K562 (cell line): ENCODE results near the gene CCDC183. TPM values are rescaled to one million over a fixed set of nuclear protein-coding genes. Genes with fewer than 3 reads are reported as not detected.

Source experiments
- ADNP ChIP-seq: fragments of 200-800 bp; sonication (Bioruptor generic); IDR thresholded peaks from 2 replicates; pipeline ENCODE4 v1.6.1; 2016; ENCODE audit warnings: missing genetic modification characterization, missing compliant biosample characterization
- ARID3A ChIP-seq: IDR thresholded peaks from 2 replicates; pipeline ENCODE4 v1.6.1; 2012; ENCODE audit warnings: low read depth, low read length, improper control_type of control experiment, borderline replicate concordance
- CTCF ChIP-seq, 3 experiments: IDR thresholded peaks in 2 of 3; conservative IDR thresholded peaks in 1 of 3; 2 replicates each; pipeline ENCODE4 v1.5.1; 2011 to 2012; ENCODE audit warnings: low read length in 3 of 3, mild to moderate bottlenecking in 3 of 3, control low read depth in 2 of 3, improper control_type of control experiment in 1 of 3, inconsistent platforms in 1 of 3, low read depth in 1 of 3, mixed read lengths in 1 of 3, moderate library complexity in 1 of 3; ENCODE audit not compliant: insufficient read depth in 2 of 3
- E2F5 ChIP-seq: sonication (generic); formaldehyde crosslinking; IDR thresholded peaks from 2 replicates; pipeline ENCODE4 v1.8.0; 2022; ENCODE audit warnings: mild to moderate bottlenecking, missing genetic modification reagents
- ETV6 ChIP-seq, 3 experiments: fragments of 150-350 bp in 1 of 3; sonication (generic) in 1 of 3; formaldehyde crosslinking in 1 of 3; IDR thresholded peaks; 2 replicates each; pipeline versions ENCODE4 v1.6.1 to v1.8.0; 2014 to 2022; ENCODE audit warnings: borderline replicate concordance in 2 of 3, low read depth in 2 of 3, antibody characterized with exemption in 1 of 3, low read length in 1 of 3, mild to moderate bottlenecking in 1 of 3, missing genetic modification reagents in 1 of 3
- HDAC2 ChIP-seq: fragments of 450-650 bp; IDR thresholded peaks from 2 replicates; pipeline ENCODE4 v1.6.1; 2016; ENCODE audit warnings: mild to moderate bottlenecking
- KAT7 ChIP-seq: sonication (generic); formaldehyde crosslinking; IDR thresholded peaks from 2 replicates; pipeline ENCODE4 v1.8.0; 2022; ENCODE audit warnings: missing genetic modification reagents, mild to moderate bottlenecking, borderline replicate concordance
- KDM4B ChIP-seq, 2 experiments: fragments of 450-650 bp in 1 of 2; sonication (generic) in 1 of 2; IDR thresholded peaks; 2 replicates each; pipeline ENCODE4 v1.6.1; 2016 to 2017; ENCODE audit warnings: borderline replicate concordance in 2 of 2, antibody characterized with exemption in 1 of 2, low read depth in 1 of 2, mild to moderate bottlenecking in 1 of 2
- KLF1 ChIP-seq: fragments of 450-650 bp; IDR thresholded peaks from 2 replicates; pipeline ENCODE4 v1.6.1; 2016; ENCODE audit warnings: missing genetic modification characterization, missing compliant biosample characterization
- MAZ ChIP-seq, 2 experiments: fragments of 450-650 bp in 1 of 2; sonication (generic) in 1 of 2; formaldehyde crosslinking; IDR thresholded peaks in 1 of 2; conservative IDR thresholded peaks in 1 of 2; 2 replicates each; pipeline versions ENCODE4 v1.4.0 to v1.5.0; 2020; ENCODE audit warnings: mild to moderate bottlenecking in 1 of 2, missing genetic modification reagents in 1 of 2
- MYC ChIP-seq, 2 experiments: fragments of 250-450 bp in 1 of 2; sonication (Bioruptor Pico) in 1 of 2; IDR thresholded peaks; 2 replicates each; pipeline versions ENCODE4 v1.5.1 to v1.6.1; 2012 to 2021; ENCODE audit warnings: low read depth in 2 of 2, borderline replicate concordance in 1 of 2, improper control_type of control experiment in 1 of 2, low read length in 1 of 2, mild to moderate bottlenecking in 1 of 2, moderate library complexity in 1 of 2
- NFIC ChIP-seq: fragments of 450-650 bp; IDR thresholded peaks from 2 replicates; pipeline ENCODE4 v1.6.1; 2017; ENCODE audit warnings: mild to moderate bottlenecking, inconsistent platforms
- RB1 ChIP-seq: fragments of 450-650 bp; IDR thresholded peaks from 2 replicates; pipeline ENCODE4 v1.6.1; 2017; ENCODE audit warnings: low read depth, mild to moderate bottlenecking
- RUNX1 ChIP-seq: sonication (generic); IDR thresholded peaks from 2 replicates; pipeline ENCODE4 v1.6.1; 2016; ENCODE audit warnings: antibody characterized with exemption, low read depth
- SMAD1 ChIP-seq: fragments of 150-350 bp; IDR thresholded peaks from 2 replicates; pipeline ENCODE4 v1.6.1; 2014; ENCODE audit warnings: low read length, low read depth; ENCODE audit not compliant: partially characterized antibody
- SMAD4 ChIP-seq: fragments of 250-450 bp; sonication (Bioruptor Pico); conservative IDR thresholded peaks from 2 replicates; pipeline ENCODE4 v1.8.0; 2021; ENCODE audit warnings: inconsistent platforms, mild to moderate bottlenecking, moderate library complexity
- SMARCA4 ChIP-seq: fragments of 450-650 bp; IDR thresholded peaks from 2 replicates; pipeline ENCODE4 v1.6.1; 2016
- SRSF9 ChIP-seq: fragments of 200-400 bp; formaldehyde crosslinking; IDR thresholded peaks from 2 replicates; pipeline ENCODE4 v1.6.1; 2017; ENCODE audit warnings: low read depth, low read length, borderline replicate concordance
- U2AF1 ChIP-seq: fragments of 200-400 bp; formaldehyde crosslinking; optimal IDR thresholded peaks from 2 replicates; pipeline ENCODE3; 2017; ENCODE audit warnings: mild to moderate bottlenecking, low read depth, low read length, moderate library complexity
- ZBTB2 ChIP-seq: fragments of 450-650 bp; IDR thresholded peaks from 2 replicates; pipeline ENCODE4 v1.6.1; 2016; ENCODE audit warnings: antibody characterized with exemption
- polyA plus RNA-seq, 8 experiments: library from polyadenylated mRNA; depleted of rRNA in 4 of 8; stranded (reverse) in 5 of 8; unstranded in 3 of 8; fragments of >200 nt; fragmentation: Nextera tagmentation in 2 of 8; fragmentation: Illumina TruSeq in 1 of 8; extraction: Ambion mirVana in 2 of 8; extraction: Trizol in 1 of 8; gene quantifications; 2 replicates each; pipeline versions ENCODE4 v1.2.1 to v1.2.3, GENCODE V29; 2011 to 2014; ENCODE audit warnings: inconsistent platforms in 1 of 8, missing spikeins in 1 of 8
- total RNA-seq, 7 experiments: library from RNA; depleted of rRNA in 6 of 7; stranded (reverse); fragments of >200 nt in 6 of 7; fragmentation: Illumina TruSeq in 2 of 7; extraction: Trizol in 2 of 7; gene quantifications; 2 replicates each; pipeline versions ENCODE4 v1.2.1 to v1.2.3, GENCODE V29; 2011 to 2021; ENCODE audit warnings: low replicate concordance in 1 of 7

Gene CCDC183
- total and polyA plus RNA-seq, 9 of the 15 experiments (the other 6 are each of a cell fraction or from before 2014, with no cell fraction given), result 0.21 to 0.60 (median 0.29) TPM; not detected in 4

GRCh38 chr9:136787690-136788400 lies 8.3 kb upstream of the CCDC183 start (continued):
- no peak for TF ChIP-seq U2AF1
- peak; percentile 70 for TF ChIP-seq HDAC2
- TF ChIP-seq ZBTB2, result peak; percentile 73; the same call in 1 of the 2 replicates
- peak; percentile 68 for TF ChIP-seq KAT7 (CRISPR knock-in tag)
- TF ChIP-seq RB1, result peak; percentile 68; the same call in 1 of the 2 replicates
- no peak for TF ChIP-seq ADNP
- TF ChIP-seq ARID3A, result peak; percentile 69; the same call in 1 of the 2 replicates
- peak; percentile 19 to 60; a peak in 1 of 4 replicates for TF ChIP-seq MAZ (CRISPR knock-in tag; conservative IDR thresholded peaks at IDR 0.05 in 1 of 2, IDR thresholded peaks at IDR 0.05 in 1 of 2)
- TF ChIP-seq SRSF9, result no peak
- peak; percentile 46; the same call in 1 of the 2 replicates for TF ChIP-seq SMARCA4
- TF ChIP-seq SMAD4 (CRISPR knock-in tag), result peak; percentile 46
- peak; percentile 89 to 97 (median 97) for TF ChIP-seq CTCF (IDR thresholded peaks at IDR 0.05 in 2 of 3, conservative IDR thresholded peaks at IDR 0.05 in 1 of 3; ENCODE audit: insufficient read depth in 2 of 3, low read depth in 1 of 3, low read length in 3 of 3)
- no peak for TF ChIP-seq RUNX1
- 0 out of 2 replicates have a peak, but pooled peaks have one; percentile 29 for TF ChIP-seq E2F5 (CRISPR knock-in tag)
- TF ChIP-seq MYC (IDR thresholded peaks at IDR 0.05; ENCODE audit: low read depth, low read length), result peak; percentile 32; the same call in 1 of the 2 replicates
- no peak for TF ChIP-seq MYC (CRISPR knock-in tag; IDR thresholded peaks at IDR 0.05; ENCODE audit: borderline replicate concordance, low read depth)
- TF ChIP-seq ETV6 (IDR thresholded peaks at IDR 0.05; ENCODE audit: borderline replicate concordance in 1 of 2, low read depth in 2 of 2, low read length in 1 of 2), result no peak
- TF ChIP-seq ETV6 (CRISPR knock-in tag; IDR thresholded peaks at IDR 0.05; ENCODE audit: borderline replicate concordance), result no peak
- no peak for TF ChIP-seq KLF1
- TF ChIP-seq SMAD1, result peak; percentile 17
- TF ChIP-seq KDM4B (IDR thresholded peaks at IDR 0.05; ENCODE audit: borderline replicate concordance in 2 of 2, low read depth in 1 of 2), result no peak
- TF ChIP-seq NFIC, result peak; percentile 98
